ENCODE measurements around the gene ULBP3.
"Not testable (repeated sequence)": the region's sequence is repeated elsewhere in the genome, so short reads cannot be mapped to it uniquely, and the experiment has no call there.

ULBP3 gene

GRCh38 chr6:150075034-150075421 lies 6.1 kb upstream of the ULBP3 start:
- DNase-seq: no peak

- DNase-seq: not testable (repeated sequence)
These were observed 5.6 kb upstream of the ULBP3 start for GRCh38 chr6:150074396-150075033.

- DNase-seq: no peak
These were observed 3.3 kb upstream of the ULBP3 start for GRCh38 chr6:150072201-150072600.

GRCh38 chr6:150070236-150070818 lies 1.4 kb upstream of the ULBP3 start:
- DNase-seq: no peak

- no peak for DNase-seq
These were observed 785 bp upstream of the ULBP3 start for GRCh38 chr6:150069706-150070105.

- no peak for DNase-seq
These were observed 770 bp downstream of the ULBP3 start for GRCh38 chr6:150068151-150068550.

GRCh38 chr6:150065083-150065482 lies 3.8 kb downstream of the ULBP3 start:
- no peak for DNase-seq

GRCh38 chr6:150063640-150064039 lies 5.3 kb downstream of the ULBP3 start:
- DNase-seq: no peak

- not testable (repeated sequence) for DNase-seq
These were observed 8.9 kb downstream of the ULBP3 start for GRCh38 chr6:150059973-150060372.

- DNase-seq: no peak
These were observed 9.9 kb downstream of the ULBP3 start for GRCh38 chr6:150058986-150059385.

GRCh38 chr6:150058231-150058792 lies 10.6 kb downstream of the ULBP3 start:
- DNase-seq: no peak

GRCh38 chr6:150057501-150057951 lies 11.4 kb downstream of the ULBP3 start:
- no peak for DNase-seq

- DNase-seq: no peak
These were observed 12.0 kb downstream of the ULBP3 start for GRCh38 chr6:150056916-150057315.

- no peak for DNase-seq
These were observed 12.8 kb downstream of the ULBP3 start for GRCh38 chr6:150056156-150056555.

- DNase-seq: no peak
These were observed 13.8 kb downstream of the ULBP3 start for GRCh38 chr6:150055131-150055530.

- no peak for DNase-seq
These were observed 15.5 kb downstream of the ULBP3 start for GRCh38 chr6:150053450-150053849.

GRCh38 chr6:150050846-150051245 lies 18.1 kb downstream of the ULBP3 start:
- DNase-seq: no peak

GRCh38 chr6:150048099-150048498 lies 20.8 kb downstream of the ULBP3 start:
- DNase-seq: no peak

GRCh38 chr6:150046943-150047342 lies 22.0 kb downstream of the ULBP3 start:
- DNase-seq: no peak

GRCh38 chr6:150044621-150045145 lies 24.2 kb downstream of the ULBP3 start:
- no peak for DNase-seq

GRCh38 chr6:150043501-150044412 lies 25.2 kb downstream of the ULBP3 start:
- no peak for DNase-seq

GRCh38 chr6:150043096-150043495 lies 25.8 kb downstream of the ULBP3 start:
- no peak for DNase-seq
